ENCODE measurements around the gene PTCH2. TPM values are rescaled to one million over a fixed set of nuclear protein-coding genes. Genes with fewer than 3 reads are reported as not detected.

Gene PTCH2
- total and polyA plus RNA-seq, 2 of the 13 experiments (the other 11 are each of a cell fraction or from before 2014, with no cell fraction given): 0.60 to 1.5 TPM

GRCh38 chr1:44784094-44785028, 58.7 kb downstream of the PTCH2 start (continued):
- TF ChIP-seq KIAA2018 (CRISPR knock-in tag; IDR thresholded peaks at IDR 0.05; ENCODE audit: borderline replicate concordance): no peak
- TF ChIP-seq AGO2 (optimal IDR thresholded peaks at IDR 0.05; ENCODE audit: low read depth, low read length): peak; percentile 37
- peak; percentile 32; the same call in 1 of the 2 replicates for TF ChIP-seq PHF21A (CRISPR knock-in tag; IDR thresholded peaks at IDR 0.05)
- no peak for TF ChIP-seq ZNF720 (CRISPR knock-in tag; IDR thresholded peaks at IDR 0.05)
- TF ChIP-seq ZNF547 (CRISPR knock-in tag; IDR thresholded peaks at IDR 0.05): peak; percentile 20; the same call in 1 of the 2 replicates
- TF ChIP-seq GTF2F1 (IDR thresholded peaks at IDR 0.05; ENCODE audit: low read length): no peak
- 0 out of 2 replicates have a peak, but pooled peaks have one; percentile 51 for TF ChIP-seq PRMT3 (CRISPR knock-in tag; IDR thresholded peaks at IDR 0.05; ENCODE audit: borderline replicate concordance, low read depth)
- no peak for TF ChIP-seq HNF4A (CRISPR knock-in tag; IDR thresholded peaks at IDR 0.05)
- TF ChIP-seq ZFP91 (CRISPR knock-in tag; IDR thresholded peaks at IDR 0.05; ENCODE audit: borderline replicate concordance): peak; percentile 70
- TF ChIP-seq HIVEP1 (CRISPR knock-in tag; IDR thresholded peaks at IDR 0.05): peak; percentile 47; the same call in 1 of the 2 replicates
- 0 out of 2 replicates have a peak, but pooled peaks have one; percentile 82 for TF ChIP-seq ZNF253 (CRISPR knock-in tag; IDR thresholded peaks at IDR 0.05; ENCODE audit: borderline replicate concordance)
- no peak for TF ChIP-seq ZNF569 (CRISPR knock-in tag; IDR thresholded peaks at IDR 0.05; ENCODE audit: borderline replicate concordance)
- no peak for TF ChIP-seq SOX13 (IDR thresholded peaks at IDR 0.05)
- TF ChIP-seq SOX13 (CRISPR knock-in tag; conservative IDR thresholded peaks at IDR 0.05 in 1 of 2, IDR thresholded peaks at IDR 0.05 in 1 of 2): peak in 1 of 2 experiments; percentile 11; a peak in 1 of 4 replicates
- no peak for TF ChIP-seq GPBP1L1 (CRISPR knock-in tag; IDR thresholded peaks at IDR 0.05)
- 0 out of 2 replicates have a peak, but pooled peaks have one; percentile 7 for TF ChIP-seq PITX1 (CRISPR knock-in tag; IDR thresholded peaks at IDR 0.05)

All from HepG2 (cell line).